Activated T-cell treated with anti-CD3 and anti-CD28 coated beads for 48 hours (primary cell): ENCODE data around the gene KCNAB2.
A peak's percentile ranks its signal among the peaks of the same experiment; 100 is the strongest.

Source experiments
- DNase-seq: peaks from one replicate; pipeline ENCODE4 v3.0.0-alpha.2; 2020; ENCODE audit warnings: low read depth

Gene KCNAB2

DNA sequence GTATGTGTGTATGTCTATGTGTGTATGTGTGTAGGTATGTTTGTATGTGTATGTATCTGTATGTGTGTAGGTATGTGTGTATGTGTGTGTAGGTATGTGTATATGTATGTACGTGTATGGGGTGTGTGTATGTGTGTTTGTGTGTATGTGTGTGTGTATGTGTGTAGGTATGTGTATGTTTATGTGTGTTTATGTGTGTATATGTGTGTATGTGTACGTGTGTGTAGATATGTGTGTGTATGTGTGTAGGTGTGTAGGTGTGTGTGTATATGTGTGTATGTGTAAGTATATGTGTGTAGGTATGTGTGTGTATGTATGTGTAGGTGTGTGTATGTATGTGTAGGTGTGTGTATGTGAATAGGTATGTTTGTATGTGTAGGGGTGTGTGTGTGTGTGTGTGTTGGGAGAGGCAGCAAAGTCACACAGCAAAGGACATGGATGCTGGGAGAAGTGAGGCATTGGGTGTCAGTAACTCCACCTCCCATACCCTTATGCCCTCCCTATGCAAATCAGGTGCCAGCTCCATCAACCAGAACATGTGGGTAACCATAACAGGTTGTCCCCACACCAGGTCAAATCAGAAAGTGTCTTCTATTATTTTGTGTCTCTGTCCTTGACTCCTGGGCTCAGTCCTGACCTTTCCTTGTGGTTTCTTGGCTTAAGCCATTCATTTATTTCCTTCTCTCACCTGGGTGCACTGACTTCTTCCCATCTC is 15.0 kb upstream of the KCNAB2 start:
- no peak for DNase-seq

DNA sequence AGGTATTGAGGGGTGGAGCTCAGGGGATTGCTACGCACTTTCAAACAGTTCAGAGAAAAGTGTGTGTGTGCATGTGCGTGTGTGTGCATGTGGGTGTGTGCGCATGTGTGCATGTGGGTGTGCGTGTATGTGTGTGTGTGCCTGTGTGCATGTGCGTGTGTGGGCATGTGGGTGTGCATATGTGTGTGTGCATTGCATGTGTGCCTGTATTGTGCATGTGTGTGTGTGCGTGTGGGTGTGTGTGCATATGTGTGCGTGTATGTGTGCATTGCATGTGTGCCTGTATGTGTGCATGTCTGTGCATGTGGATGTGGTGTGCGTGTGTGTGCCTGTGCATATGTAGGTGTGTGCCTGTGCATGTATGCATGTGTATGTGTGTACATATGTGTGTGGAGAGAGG is 12.6 kb upstream of the KCNAB2 start:
- DNase-seq, result no peak

DNA sequence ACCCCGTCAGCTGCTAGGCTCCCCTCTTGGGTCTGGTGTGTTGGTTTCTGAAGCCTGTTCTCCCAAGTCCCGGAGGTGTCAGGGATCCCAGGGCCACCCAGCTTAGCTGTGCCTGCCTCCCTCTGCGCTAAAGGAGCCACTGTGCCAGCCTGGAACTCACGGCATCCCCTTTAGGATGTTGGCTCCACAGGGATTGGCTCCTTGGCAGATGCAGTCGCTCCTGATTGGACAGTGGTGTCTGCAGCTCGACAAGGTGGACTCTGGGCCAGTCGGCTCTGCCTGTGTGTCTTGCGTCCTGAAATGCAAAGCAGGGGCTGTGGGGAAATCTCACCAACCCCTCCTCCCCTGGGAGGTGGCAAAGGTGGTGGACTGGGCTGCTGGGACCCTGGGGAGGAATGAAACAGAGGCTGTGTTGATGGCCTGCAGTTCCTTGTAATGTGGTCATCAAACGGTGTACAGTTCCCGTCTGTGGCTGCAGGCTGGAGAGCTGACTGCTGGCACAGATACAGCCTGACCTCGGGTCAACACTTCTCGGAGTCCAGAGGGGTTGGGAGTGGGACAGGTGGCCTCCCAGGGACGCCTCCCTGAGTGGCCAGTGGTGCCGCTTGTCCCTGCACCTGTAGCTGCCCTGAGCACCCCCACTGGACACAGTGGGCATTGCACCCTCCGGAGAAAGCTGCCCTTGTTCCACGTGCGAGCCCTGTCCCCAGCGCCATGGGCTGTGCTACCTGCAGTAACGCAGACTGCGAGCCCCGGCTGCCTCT is 11.5 kb upstream of the KCNAB2 start:
- peak; percentile 21 for DNase-seq

DNA sequence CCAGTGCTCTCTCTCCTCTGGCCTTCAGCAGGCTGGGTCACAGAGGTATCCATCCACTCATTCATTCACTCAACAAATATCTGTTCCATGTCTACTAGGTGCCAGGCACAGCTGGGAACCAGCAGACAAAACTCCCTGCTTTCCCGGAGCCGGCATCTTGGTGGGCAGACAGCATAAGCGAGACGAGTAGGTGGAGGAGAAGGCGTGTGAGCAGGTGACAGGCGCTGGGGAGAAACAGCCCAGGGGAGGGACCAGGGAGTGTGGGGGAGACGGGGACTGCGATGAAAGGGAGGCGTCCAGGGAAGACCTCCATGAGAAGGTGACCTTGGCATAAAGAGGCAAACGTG is 11.0 kb upstream of the KCNAB2 start:
- DNase-seq, result no peak

DNA sequence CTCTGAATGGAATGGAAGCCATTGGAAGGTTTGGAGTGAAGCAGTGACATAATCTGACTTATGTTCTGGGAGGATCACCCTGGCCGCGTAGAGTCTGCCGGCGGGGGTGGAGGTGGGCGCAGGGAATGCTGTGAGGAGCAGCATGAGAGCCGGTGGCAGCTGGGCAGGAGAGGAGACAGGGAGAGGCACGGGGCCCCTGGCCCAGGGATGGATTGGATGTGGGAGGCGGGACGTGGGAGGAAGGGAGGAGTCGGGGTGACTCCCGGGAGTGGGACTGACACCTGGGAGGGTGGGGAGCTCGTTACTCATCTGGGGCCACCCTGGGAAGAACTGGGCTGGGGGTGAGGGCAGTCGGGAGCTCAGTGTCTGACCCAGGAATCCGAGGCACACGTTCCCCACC is 10.4 kb upstream of the KCNAB2 start:
- no peak for DNase-seq

DNA sequence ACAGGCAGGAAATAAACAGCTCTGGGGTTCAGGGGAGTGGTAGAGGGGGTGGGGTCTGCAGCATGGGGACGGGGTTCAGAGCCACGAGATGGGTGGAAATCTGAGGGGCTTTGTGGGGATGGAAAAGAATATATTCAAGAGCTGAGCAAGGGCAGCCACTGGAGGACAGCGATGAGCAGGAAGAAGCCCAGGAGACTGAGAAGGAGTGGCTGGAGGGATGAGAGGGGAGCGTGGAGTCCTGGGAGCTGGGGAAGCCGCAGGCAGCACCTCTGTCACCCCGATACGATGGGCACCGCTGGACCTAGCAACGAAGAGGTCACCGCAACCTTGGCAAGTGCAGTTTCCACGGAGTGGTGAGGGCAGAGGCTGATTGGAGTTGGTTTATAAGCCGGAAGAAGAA is 10.0 kb upstream of the KCNAB2 start:
- DNase-seq, result no peak

DNA sequence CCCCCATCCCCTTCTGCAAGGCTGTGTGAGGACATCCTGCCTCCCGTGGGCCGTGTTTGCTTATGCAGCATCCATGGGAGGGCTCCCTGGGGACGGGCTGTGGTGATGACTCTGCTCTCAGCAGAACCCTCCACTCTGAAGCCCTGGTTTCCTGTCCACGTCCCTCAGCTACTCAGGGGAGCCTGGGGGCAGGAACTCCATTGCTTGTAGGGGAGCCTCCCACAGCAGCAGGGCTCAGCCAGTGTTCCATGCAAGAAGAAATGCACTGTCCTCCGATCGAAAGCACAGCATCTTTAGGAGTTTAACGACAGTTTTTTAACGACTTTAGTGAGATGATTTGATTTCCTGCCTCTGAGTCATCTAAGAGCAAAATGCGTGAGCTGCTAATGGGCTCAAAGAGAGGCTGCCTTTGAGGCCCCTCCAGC is 8.3 kb upstream of the KCNAB2 start:
- no peak for DNase-seq

DNA sequence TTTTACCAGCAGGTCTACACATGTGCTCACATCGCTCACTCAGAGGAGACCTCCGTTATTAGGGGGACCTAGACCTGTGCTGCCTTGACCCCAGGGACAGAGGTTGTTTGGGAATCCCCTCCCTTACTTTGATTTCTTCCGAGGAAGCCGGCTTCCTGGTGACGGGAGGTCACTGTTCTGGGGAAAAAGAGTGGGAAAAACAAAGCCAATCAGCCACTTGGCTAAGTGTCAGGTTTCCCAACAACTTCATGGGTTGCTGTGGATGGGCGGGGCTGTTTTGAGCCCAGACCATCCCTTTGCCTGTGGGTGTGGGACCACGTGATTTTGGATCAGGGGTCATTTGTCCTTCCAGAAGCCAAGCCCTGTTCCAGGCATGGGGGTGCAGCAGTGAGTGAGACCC is 7.1 kb upstream of the KCNAB2 start:
- DNase-seq, result no peak

DNA sequence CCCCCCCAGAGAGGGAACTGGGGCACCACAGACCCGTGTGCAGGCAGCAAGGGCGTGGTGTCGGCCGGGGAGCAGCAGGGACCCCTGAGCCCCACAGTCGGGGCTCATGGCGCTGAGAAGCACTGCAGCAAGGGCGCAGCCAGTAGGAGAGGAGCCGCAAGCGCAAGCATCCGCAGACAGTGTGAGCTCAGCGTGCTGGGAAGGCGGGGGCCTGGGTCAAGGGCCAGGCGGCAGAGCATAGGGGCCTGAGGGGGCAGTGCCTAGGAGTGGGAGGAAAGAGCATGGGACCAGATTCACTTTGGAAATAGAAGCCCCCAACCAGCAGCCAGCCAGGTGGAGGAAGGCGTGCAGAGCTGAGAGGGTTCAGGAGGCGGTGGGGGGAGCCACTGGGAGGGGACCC is 6.7 kb upstream of the KCNAB2 start:
- no peak for DNase-seq

DNA sequence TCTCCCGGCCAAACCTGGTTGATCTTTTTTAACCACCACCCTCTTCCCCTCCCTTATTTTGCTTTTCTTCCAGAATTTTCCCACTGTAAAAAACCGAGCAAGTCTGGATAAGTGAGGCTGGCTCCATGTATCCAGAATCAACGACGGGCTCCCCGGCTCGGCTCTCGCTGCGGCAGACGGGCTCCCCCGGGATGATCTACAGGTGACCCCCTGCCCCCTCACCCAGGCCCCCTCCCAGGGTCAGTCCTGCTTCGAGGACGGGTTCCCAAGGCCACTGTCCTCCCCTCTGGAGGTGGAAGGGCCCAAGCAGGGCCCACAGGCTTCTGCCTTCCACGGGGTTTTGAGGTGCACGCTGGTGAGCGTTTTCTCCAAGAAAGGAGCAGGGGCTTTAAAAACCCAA is 5.2 kb upstream of the KCNAB2 start:
- DNase-seq, result no peak

DNA sequence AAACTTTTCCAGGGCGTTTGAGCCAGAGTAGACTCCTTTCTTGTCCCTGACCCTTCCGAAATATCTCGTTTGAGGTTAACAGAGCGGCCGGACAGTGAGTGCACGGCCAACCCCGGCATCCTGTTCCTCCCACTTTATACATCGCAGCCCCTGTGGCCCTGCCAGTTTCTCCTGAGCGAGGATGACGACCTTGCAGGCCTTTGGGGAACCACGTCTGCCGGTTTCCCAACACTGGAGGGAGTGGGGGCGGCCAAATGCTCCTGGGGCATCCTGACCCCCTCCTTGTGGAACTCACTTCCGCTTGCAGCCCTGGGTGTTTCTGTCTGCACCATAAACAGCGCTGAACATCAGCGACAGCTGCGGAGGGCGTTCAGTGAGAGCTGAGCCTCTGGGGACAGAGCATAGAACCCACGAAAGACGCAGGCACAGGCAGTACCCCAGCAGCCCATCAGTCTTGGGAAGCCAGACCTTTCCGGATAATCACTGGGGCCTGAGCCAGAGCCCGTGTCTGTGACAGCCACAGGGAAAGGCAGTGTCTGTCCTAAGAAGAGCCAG is 4.8 kb upstream of the KCNAB2 start:
- DNase-seq, result no peak

DNA sequence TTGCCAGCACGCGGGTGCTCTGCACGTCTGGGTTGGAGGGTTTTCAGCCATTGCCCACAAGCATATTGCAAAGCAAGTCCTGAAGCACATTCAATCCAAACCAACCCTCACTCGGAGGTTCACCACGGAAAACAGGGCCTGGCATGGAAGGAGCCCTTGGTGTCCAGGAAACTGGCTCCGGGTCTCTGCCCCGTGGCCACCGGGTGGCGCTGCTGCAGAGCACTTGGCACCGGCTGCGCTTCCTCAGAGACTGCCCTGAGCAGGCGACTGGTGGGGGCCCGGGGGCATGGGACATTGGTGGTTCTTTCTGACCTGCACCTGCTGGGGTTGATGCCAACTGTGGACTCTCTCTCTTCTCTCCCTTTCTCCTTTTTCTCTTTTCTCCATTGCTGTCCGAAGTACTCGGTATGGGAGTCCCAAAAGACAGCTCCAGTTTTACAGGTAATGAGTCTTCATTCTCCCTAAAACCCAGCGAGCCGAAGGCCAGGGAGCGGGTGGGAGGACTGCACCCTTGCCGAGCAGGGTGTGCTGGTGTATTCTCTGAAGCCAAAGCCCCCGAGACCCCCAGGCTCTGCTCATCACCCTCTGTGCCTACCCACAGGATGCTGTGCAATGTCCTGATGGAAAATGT is 4.1 kb upstream of the KCNAB2 start:
- no peak for DNase-seq

DNA sequence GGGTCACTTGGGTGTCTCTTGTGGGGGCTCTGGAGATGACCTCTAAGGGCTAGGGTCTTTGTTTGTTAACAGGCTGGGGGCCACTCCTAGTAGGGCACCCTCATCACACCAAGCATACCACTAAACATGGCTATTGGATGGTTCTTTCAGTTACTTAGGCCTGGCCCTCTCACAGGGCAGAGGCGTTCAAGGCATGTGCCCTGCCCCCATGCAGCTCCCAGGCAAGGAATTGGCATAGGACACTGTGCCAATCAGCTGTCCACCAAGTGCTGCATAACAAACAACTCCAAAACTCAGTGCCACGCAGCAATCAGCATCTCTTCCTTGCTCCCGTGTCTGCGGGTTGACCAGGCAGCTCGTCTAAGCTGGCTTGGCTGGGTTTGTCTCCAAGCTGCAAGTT is 2.1 kb upstream of the KCNAB2 start:
- DNase-seq, result no peak

DNA sequence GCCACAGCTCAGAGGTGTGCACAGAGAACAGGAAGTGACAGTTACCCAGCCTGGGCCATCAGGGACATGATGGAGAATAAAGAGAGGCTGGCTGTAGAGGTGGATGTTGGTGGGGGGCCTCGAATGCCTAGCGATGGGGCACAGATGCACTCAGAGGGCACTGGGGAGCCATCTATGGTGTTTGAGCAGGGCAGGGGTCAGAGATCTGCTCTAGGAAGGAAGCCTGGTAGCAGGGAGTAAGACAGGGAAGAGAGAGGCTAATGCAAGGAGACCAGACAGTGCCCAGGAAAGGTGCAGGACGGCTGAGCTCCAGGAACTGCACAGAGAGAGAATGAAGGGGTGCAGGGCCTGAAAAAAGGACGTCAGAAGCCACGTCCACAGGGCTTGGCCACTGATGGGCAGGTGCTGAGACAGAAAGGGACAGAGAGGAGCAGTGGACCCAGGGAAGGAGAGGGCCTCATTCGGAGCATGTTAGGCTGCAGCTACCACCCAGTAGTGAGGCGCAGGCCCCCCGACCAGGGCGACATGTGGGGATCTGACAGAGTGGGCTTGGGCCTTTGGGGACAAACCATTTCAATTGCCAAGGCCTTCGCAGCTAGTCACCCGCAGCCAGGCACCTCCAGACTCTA is 1.1 kb upstream of the KCNAB2 start:
- DNase-seq, result no peak

DNA sequence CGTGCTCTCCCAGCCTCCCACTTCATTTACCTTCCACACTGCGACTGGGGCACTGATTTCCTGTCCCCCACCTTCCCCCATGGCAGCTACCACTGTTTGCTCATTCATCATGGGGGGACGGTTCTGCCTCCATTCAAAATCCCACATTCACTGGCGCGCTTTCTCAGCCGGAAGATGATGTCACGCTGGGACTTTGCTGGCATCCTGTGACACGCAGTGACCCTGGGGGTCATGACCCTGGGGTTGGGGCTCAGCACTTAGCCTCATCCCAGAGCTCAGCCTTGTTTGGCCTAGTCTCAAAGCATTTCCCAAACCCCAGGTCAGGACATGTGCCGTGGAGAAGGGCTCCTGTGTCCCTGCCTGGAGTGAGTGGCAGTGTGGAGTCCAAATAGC is 582 bp upstream of the KCNAB2 start:
- no peak for DNase-seq

DNA sequence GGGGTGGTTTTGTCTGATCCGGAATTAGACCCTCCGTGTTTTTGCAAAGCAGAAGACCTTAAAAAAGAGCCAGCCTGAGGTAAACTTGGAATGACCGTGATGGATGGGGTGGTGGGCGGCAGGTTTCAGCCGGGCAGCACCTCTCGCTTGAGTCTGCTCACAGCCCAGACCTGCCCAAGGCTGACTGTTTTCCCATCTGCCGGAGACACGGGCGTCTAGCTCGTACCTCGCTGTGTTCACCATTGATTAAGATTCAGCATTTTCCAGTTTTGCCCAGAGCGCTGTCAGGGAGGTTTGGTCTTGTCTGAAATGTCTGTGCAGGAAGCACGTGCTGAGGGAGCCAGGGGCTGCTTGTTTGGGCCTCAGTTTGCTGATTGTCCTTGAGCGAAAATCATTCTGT is 591 bp downstream of the KCNAB2 start:
- DNase-seq, result no peak

DNA sequence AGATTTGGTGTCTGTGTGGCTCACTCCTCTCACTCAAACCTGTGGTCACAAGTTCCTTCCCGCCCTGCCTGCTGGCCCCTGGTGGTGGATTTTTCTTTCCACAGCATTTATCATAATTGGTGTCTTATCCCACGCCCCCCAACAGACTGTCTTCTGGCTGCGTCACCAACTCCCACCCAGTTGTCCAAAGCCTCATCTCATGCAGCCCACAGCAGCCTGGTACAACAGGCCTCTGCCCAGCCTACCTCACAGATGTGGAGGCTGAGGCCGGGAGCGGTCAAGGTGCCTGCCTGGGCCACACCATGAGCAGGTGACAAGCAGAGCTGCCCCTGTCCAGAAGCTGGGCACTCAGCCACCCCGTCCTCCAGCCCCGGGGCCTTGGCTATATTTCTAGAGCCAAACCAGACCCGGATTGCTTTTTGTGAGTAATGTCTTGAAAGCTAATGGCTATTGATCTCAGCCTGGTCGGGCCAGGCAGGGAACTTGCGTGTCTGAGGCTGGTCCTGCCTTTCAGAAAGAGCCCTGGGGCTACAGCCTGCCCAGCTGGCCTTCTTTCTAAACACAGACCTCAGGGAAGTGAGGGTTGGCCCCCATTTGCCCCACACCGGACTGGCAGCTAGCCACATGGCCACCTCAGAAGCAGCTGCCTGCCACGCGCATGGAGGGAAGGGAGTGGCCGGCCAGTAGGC is 2.6 kb downstream of the KCNAB2 start:
- DNase-seq, result no peak

DNA sequence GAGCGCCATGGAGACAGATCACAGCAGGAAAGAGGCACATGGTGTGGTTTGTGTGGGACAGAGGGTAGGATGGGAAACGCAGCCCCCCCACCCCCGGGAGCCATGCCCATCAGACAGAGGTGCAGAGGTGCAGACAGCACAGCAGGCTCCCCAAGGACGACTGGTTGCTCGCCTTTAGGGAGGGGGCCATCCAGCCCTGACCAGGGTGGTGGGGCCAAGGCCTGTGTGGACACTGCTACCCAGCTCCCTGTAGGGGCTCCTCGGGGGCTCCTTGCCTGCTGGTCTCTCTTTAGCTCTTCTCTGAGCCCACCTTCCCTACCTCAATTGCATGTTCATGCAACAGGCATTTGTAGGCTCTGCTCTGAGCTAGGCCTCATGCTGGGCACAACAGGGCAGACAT is 3.7 kb downstream of the KCNAB2 start:
- no peak for DNase-seq

DNA sequence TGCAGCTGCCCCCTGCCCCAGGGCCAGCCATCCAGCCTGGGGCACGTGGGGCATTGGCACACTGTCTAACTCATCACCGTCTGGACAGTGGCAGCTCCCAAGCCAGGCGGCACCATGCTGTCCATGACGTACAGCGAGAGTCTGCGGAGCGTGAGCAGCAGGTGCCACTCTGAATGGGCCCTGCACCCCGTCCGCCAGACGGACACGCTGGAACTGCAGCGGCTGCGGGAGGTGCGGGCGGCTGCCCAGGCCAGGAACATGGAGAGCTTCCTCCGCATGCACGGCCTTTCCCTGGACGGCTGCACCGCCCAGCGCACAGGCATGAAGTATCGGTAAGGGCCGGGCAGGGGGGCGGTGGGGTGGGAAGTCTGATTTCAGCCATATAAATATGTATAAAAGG is 5.7 kb downstream of the KCNAB2 start:
- no peak for DNase-seq

DNA sequence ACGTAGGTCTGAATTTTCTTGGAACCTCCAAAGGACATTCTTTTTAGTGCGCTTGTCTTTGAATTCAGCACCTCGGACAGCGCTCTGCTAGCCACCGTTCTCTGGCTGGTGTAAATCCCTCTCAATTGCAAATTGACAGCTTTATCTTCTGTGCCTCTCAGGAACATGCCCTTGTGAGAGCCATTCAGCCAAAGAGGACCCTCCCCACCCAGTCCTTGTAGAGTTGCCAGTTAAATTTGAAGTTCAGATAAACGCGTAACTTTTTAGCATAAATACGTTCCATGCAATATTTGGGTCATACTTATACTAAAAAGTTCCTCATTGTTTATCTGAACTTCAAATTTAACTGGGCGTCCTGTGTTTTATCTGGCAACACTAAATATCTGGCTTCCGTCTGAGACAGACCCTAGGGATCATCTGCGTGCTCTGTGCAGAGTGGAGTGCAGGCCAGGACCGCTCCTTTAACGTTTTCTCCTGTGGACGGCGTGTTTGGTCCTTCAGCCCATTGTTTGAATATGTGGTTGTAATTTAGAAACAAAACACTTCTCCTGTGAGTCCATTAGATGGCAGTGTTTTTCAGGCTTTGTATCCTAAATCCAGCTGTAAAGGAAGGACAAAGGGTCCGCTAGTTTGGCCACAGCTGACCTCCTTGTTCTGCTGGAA is 7.0 kb downstream of the KCNAB2 start:
- DNase-seq, result no peak

DNA sequence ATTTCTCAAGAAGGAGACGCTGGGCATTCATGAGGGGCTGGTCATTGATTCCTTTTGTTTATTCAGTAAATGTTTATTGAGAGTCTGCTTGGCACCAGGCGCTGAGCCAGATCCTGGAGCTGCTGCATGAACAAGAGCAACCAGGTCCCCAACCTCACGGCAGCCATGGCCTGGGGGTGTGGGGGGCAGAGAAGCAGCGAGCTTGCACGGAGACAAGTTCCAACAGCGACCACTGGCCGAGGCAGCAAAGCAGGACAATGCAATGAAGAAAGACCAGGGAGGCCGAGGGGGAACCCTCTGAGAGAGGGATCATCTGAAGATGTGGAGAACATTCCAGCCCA is 7.5 kb downstream of the KCNAB2 start:
- no peak for DNase-seq

DNA sequence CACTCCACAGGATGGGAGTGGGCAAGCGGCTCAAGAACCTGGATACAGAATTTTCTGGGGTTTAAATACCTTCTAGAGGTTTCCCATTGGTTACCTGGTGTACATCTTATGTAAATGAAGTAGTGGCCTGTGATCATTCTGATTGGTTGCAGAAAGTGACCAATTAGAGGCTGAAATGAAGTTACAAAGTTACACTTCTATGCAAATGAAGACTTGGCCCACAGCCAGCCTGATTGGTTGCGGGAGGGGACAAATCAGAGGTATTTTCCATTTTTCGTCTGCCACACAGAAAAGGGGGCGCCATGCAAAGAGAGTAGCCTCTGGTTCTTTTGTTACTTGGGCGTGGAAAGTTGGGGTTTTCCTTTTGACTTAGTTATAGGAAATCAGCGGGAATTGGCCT is 8.9 kb downstream of the KCNAB2 start:
- no peak for DNase-seq
